Suprapubic skin (tissue), 4 donors: Measurements from ENCODE around the gene C2orf81. TPM values are rescaled to one million over a fixed set of nuclear protein-coding genes. Genes with fewer than 3 reads are reported as not detected.

ENCODE experiments used
- DNase-seq, 2 donors: peaks; one replicate each; pipeline ENCODE4 v3.0.0-alpha.2; 2019; ENCODE audit warnings: low spot score in 2 of 2
- H3K27ac ChIP-seq: fragments of 200-600 bp; sonication (generic); one replicate; pipeline ENCODE4 v1.5.1; 2019
- H3K27me3 ChIP-seq: fragments of 200-600 bp; sonication (generic); one replicate; pipeline ENCODE4 v1.5.1; 2019
- H3K36me3 ChIP-seq: fragments of 200-600 bp; sonication (generic); one replicate; pipeline ENCODE4 v1.5.1; 2019
- H3K4me1 ChIP-seq: fragments of 200-600 bp; sonication (generic); one replicate; pipeline ENCODE4 v1.5.1; 2019
- H3K4me3 ChIP-seq: fragments of 200-600 bp; sonication (generic); one replicate; pipeline ENCODE4 v1.5.1; 2019; ENCODE audit warnings: mild to moderate bottlenecking
- H3K9me3 ChIP-seq: fragments of 200-600 bp; sonication (generic); one replicate; pipeline ENCODE4 v1.5.1; 2019
- CTCF ChIP-seq, 2 donors: fragments of 200-600 bp in 1 of 2; fragments of 450-650 bp in 1 of 2; sonication (generic) in 1 of 2; IDR thresholded peaks; one replicate each; pipeline ENCODE4 v1.5.1; 2016 to 2019; ENCODE audit warnings: antibody characterized with exemption in 2 of 2, mild to moderate bottlenecking in 1 of 2, moderate library complexity in 1 of 2
- EP300 ChIP-seq: sonication (generic); formaldehyde crosslinking; IDR thresholded peaks from one replicate; pipeline ENCODE4 v1.6.1; 2017; ENCODE audit warnings: antibody characterized with exemption
- POLR2A ChIP-seq, 2 donors: fragments of 450-650 bp; IDR thresholded peaks; one replicate each; pipeline ENCODE4 v1.6.1; 2017; ENCODE audit warnings: antibody characterized with exemption in 2 of 2, mild to moderate bottlenecking in 2 of 2, moderate library complexity in 2 of 2
- POLR2AphosphoS5 ChIP-seq, 3 donors: sonication (generic); formaldehyde crosslinking; IDR thresholded peaks; one replicate each; pipeline ENCODE4 v1.6.1; 2017; ENCODE audit warnings: antibody characterized with exemption in 3 of 3
- WGBS: methylation state at CpG from one replicate; pipeline ENCODE4 v1.1.5; 2018; 5-methylcytosine and 5-hydroxymethylcytosine counted together
- total RNA-seq, 4 donors: library from RNA; depleted of rRNA; stranded (reverse); fragments of >200 nt; gene quantifications; one replicate each; pipeline ENCODE4 v1.1.0, GENCODE V29; 2016

C2orf81 gene
- total RNA-seq, 4 donors from 2014 or later = 0.87 to 2.1 (median 1.4) TPM

- peaks cover 32% of the 10 kb centered on the region for H3K4me1 ChIP-seq
- peak in 1 of 2 donors; percentile 90 for DNase-seq
Observed at GRCh38 chr2:74440378-74441169, 19.2 kb upstream of the C2orf81 start.

GRCh38 chr2:74439803-74440377, 18.5 kb upstream of the C2orf81 start:
- peak in 1 of 2 donors; percentile 70 for DNase-seq
- no peaks in the 10 kb centered on the region for H3K9me3 ChIP-seq
- peaks cover 32% of the 10 kb centered on the region for H3K4me1 ChIP-seq
- WGBS = 27% methylated on average over 14 of the region's 14 CpGs
- H3K27ac ChIP-seq = peak overlapping the region; percentile 84
- TF ChIP-seq POLR2A (IDR thresholded peaks at IDR 0.05) = no peak
- no peak for TF ChIP-seq POLR2AphosphoS5 (IDR thresholded peaks at IDR 0.05)
- no peak for TF ChIP-seq CTCF (IDR thresholded peaks at IDR 0.05)
- no peak for TF ChIP-seq EP300
- H3K27me3 ChIP-seq = no peaks in the 10 kb centered on the region
- no peaks in the 10 kb centered on the region for H3K36me3 ChIP-seq
- peak overlapping the region; percentile 65 for H3K4me3 ChIP-seq

More at GRCh38 chr2:74440378-74441169, 19.2 kb upstream of the C2orf81 start:
- no peak for TF ChIP-seq POLR2A (IDR thresholded peaks at IDR 0.05)
- TF ChIP-seq CTCF (IDR thresholded peaks at IDR 0.05) = peak in 1 of 2 donors; percentile 12
- no peak for TF ChIP-seq POLR2AphosphoS5 (IDR thresholded peaks at IDR 0.05)
- H3K4me3 ChIP-seq = peak overlapping the region; percentile 65
- no peaks in the 10 kb centered on the region for H3K9me3 ChIP-seq
- H3K27ac ChIP-seq = peak overlapping the region; percentile 84
- no peaks in the 10 kb centered on the region for H3K36me3 ChIP-seq
- H3K27me3 ChIP-seq = no peaks in the 10 kb centered on the region
- WGBS = 12% methylated on average over 12 of the region's 45 CpGs

GRCh38 chr2:74439373-74439772, 18.0 kb upstream of the C2orf81 start:
- peak overlapping the region; percentile 84 for H3K27ac ChIP-seq
- H3K4me3 ChIP-seq = peak overlapping the region; percentile 65
- TF ChIP-seq POLR2AphosphoS5 (IDR thresholded peaks at IDR 0.05) (no peak), POLR2A (IDR thresholded peaks at IDR 0.05) (no peak)
- H3K4me1 ChIP-seq = peaks cover 32% of the 10 kb centered on the region
- 38% methylated on average over 3 of the region's 3 CpGs for WGBS
- no peaks in the 10 kb centered on the region for H3K27me3 ChIP-seq
- H3K9me3 ChIP-seq = no peaks in the 10 kb centered on the region
- H3K36me3 ChIP-seq = no peaks in the 10 kb centered on the region
- DNase-seq = peak in 1 of 2 donors; percentile 61

- no peaks in the 10 kb centered on the region for H3K36me3 ChIP-seq
- TF ChIP-seq CTCF (IDR thresholded peaks at IDR 0.05) (no peak), POLR2AphosphoS5 (IDR thresholded peaks at IDR 0.05) (no peak), POLR2A (IDR thresholded peaks at IDR 0.05) (no peak), EP300 (no peak)
- 97% methylated on average over 1 of the region's 1 CpG for WGBS
- H3K27me3 ChIP-seq = no peaks in the 10 kb centered on the region
- H3K4me3 ChIP-seq = no peak overlapping the region
- no peaks in the 10 kb centered on the region for H3K9me3 ChIP-seq
- H3K27ac ChIP-seq = no peak overlapping the region
- peaks cover 32% of the 10 kb centered on the region for H3K4me1 ChIP-seq
- DNase-seq = peak in 1 of 2 donors; percentile 6
Observed at GRCh38 chr2:74438248-74438647, 16.8 kb upstream of the C2orf81 start.

GRCh38 chr2:74436848-74437695, 15.7 kb upstream of the C2orf81 start:
- H3K4me1 ChIP-seq = peaks cover 31% of the 10 kb centered on the region
- no peaks in the 10 kb centered on the region for H3K9me3 ChIP-seq
- peaks cover 8% of the 10 kb centered on the region for H3K36me3 ChIP-seq
- TF ChIP-seq POLR2AphosphoS5 (IDR thresholded peaks at IDR 0.05) = no peak
- H3K4me3 ChIP-seq = no peak overlapping the region
- WGBS = 63% methylated on average over 6 of the region's 6 CpGs
- no peak for DNase-seq
- no peak overlapping the region for H3K27ac ChIP-seq
- H3K27me3 ChIP-seq = no peaks in the 10 kb centered on the region
